H1 (cell line): ENCODE data around the gene TBC1D9. TPM values are rescaled to one million over a fixed set of nuclear protein-coding genes. Genes with fewer than 3 reads are reported as not detected.

Source experiments
- CTCF ChIA-PET: fragments of 300-600 bp; sonication (Branson Sonifier 250); formaldehyde crosslinking; loops from one replicate; lab custom pipeline; 2021; ENCODE audit not compliant: partially characterized antibody; lab: Charles Lee
- POLR2A ChIA-PET: fragments of 300-600 bp; sonication (Branson Sonifier 250); formaldehyde crosslinking; loops from one replicate; lab custom pipeline; 2021; ENCODE audit warnings: inconsistent platforms; ENCODE audit not compliant: partially characterized antibody; lab: Charles Lee
- DNase-seq, 2 experiments: peaks; one replicate each; pipeline versions ENCODE4 v3.0.0 to v3.0.0-alpha.2; 2010 to 2022; ENCODE audit warnings: low spot score in 2 of 2, low read depth in 1 of 2, mixed read lengths in 1 of 2
- FAIRE-seq: peaks from 2 replicates; lab custom pipeline; 2011; peaks lifted over from hg19 to GRCh38; lab: Jason Lieb, UNC
- H2AFZ ChIP-seq: 2 replicates; pipeline ENCODE4 v1.8.1; 2012; ENCODE audit warnings: low read length, inconsistent platforms
- H2AK5ac ChIP-seq: 2 replicates; pipeline ENCODE4 v1.6.1; 2013; ENCODE audit warnings: low read depth, low read length
- H2BK120ac ChIP-seq: replicated peaks from 2 replicates; pipeline ENCODE3; 2013; ENCODE audit warnings: low read depth, low read length, inconsistent platforms
- H2BK12ac ChIP-seq: 2 replicates; pipeline ENCODE4 v1.6.1; 2013; ENCODE audit warnings: low read depth, low read length
- H2BK15ac ChIP-seq: 2 replicates; pipeline ENCODE4 v1.6.1; 2013; ENCODE audit warnings: low read length
- H2BK20ac ChIP-seq: 2 replicates; pipeline ENCODE4 v1.6.1; 2013; ENCODE audit warnings: low read length
- H2BK5ac ChIP-seq: 2 replicates; pipeline ENCODE4 v1.6.1; 2013; ENCODE audit warnings: low read depth, low read length
- H3K14ac ChIP-seq: 2 replicates; pipeline ENCODE4 v1.6.1; 2013; ENCODE audit warnings: inconsistent platforms; ENCODE audit not compliant: insufficient read length
- H3K18ac ChIP-seq: 2 replicates; pipeline ENCODE4 v1.6.1; 2013; ENCODE audit warnings: low read length; ENCODE audit errors: extremely low read depth
- H3K23ac ChIP-seq: 2 replicates; pipeline ENCODE4 v1.6.1; 2013; ENCODE audit warnings: inconsistent platforms; ENCODE audit not compliant: insufficient read length
- H3K23me2 ChIP-seq: 2 replicates; pipeline ENCODE4 v1.6.1; 2013; ENCODE audit warnings: low read depth, low read length
- H3K27ac ChIP-seq: 2 replicates; pipeline ENCODE4 v1.6.1; 2011; ENCODE audit warnings: low read depth, low read length, inconsistent platforms
- H3K27me3 ChIP-seq, 4 experiments: replicated peaks in 1 of 4; 1 replicate in 1 of 4; 2 replicates in 3 of 4; pipeline versions ENCODE4 v1.6.1 to v1.8.1; 2011 to 2013; ENCODE audit warnings: low read length in 3 of 4, mild to moderate bottlenecking in 3 of 4, inconsistent platforms in 2 of 4, mixed read lengths in 2 of 4, moderate library complexity in 1 of 4; ENCODE audit not compliant: control insufficient read depth in 3 of 4, insufficient read depth in 3 of 4; ENCODE audit errors: extremely low read depth in 1 of 4
- H3K36me3 ChIP-seq, 4 experiments: 2 replicates each; pipeline versions ENCODE4 v1.6.1 to v1.8.1; 2011 to 2013; ENCODE audit warnings: mild to moderate bottlenecking in 4 of 4, low read length in 3 of 4, moderate library complexity in 2 of 4, control low read depth in 1 of 4, inconsistent platforms in 1 of 4; ENCODE audit not compliant: insufficient read depth in 4 of 4, control insufficient read depth in 2 of 4
- H3K4ac ChIP-seq: replicated peaks from 2 replicates; pipeline ENCODE3; 2013; ENCODE audit warnings: low read length, low read depth, mixed read lengths, inconsistent platforms; ENCODE audit not compliant: insufficient read length
- H3K4me1 ChIP-seq, 4 experiments: replicated peaks in 1 of 4; 1 replicate in 1 of 4; 2 replicates in 3 of 4; pipeline versions ENCODE4 v1.6.1 to v1.8.1; 2011 to 2013; ENCODE audit warnings: low read length in 3 of 4, inconsistent platforms in 2 of 4, mixed read lengths in 1 of 4; ENCODE audit not compliant: insufficient read depth in 4 of 4, control insufficient read depth in 3 of 4
- H3K4me2 ChIP-seq, 2 experiments: 2 replicates each; pipeline versions ENCODE4 v1.6.1 to v1.8.1; 2011 to 2013; ENCODE audit warnings: low read depth in 2 of 2, low read length in 2 of 2, control low read depth in 1 of 2, inconsistent platforms in 1 of 2, mild to moderate bottlenecking in 1 of 2; ENCODE audit not compliant: insufficient read depth in 1 of 2
- H3K4me3 ChIP-seq, 4 experiments: fragments of 200-600, 300-600 bp in 1 of 4; sonication (generic), shearing (Covaris generic), sonication (Bioruptor Twin) in 1 of 4; 2 replicates each; pipeline versions ENCODE4 v1.5.1 to v1.8.1; 2011 to 2016; ENCODE audit warnings: low read length in 4 of 4, low read depth in 3 of 4, control low read depth in 2 of 4, inconsistent platforms in 2 of 4, mild to moderate bottlenecking in 2 of 4, mixed read lengths in 1 of 4, moderate library complexity in 1 of 4; ENCODE audit not compliant: insufficient read depth in 2 of 4; ENCODE audit errors: extremely low read depth in 1 of 4
- H3K56ac ChIP-seq: replicated peaks from 2 replicates; pipeline ENCODE3; 2013; ENCODE audit warnings: low read depth, mild to moderate bottlenecking, mixed read lengths, low read length, inconsistent platforms; ENCODE audit not compliant: insufficient read length
- H3K79me1 ChIP-seq: 2 replicates; pipeline ENCODE4 v1.6.1; 2013; ENCODE audit warnings: low read depth, low read length, control low read depth
- H3K79me2 ChIP-seq, 2 experiments: 2 replicates each; pipeline versions ENCODE4 v1.6.1 to v1.8.1; 2012 to 2013; ENCODE audit warnings: low read length in 2 of 2, mild to moderate bottlenecking in 2 of 2, inconsistent platforms in 1 of 2; ENCODE audit not compliant: insufficient read depth in 2 of 2, control insufficient read depth in 1 of 2
- H3K9ac ChIP-seq, 4 experiments: replicated peaks in 1 of 4; 1 replicate in 1 of 4; 2 replicates in 3 of 4; pipeline versions ENCODE4 v1.6.1 to v1.8.1; 2011 to 2013; ENCODE audit warnings: low read depth in 3 of 4, low read length in 3 of 4, control low read depth in 2 of 4, mild to moderate bottlenecking in 2 of 4, moderate library complexity in 2 of 4, inconsistent platforms in 1 of 4; ENCODE audit errors: extremely low read depth in 1 of 4
- H3K9me3 ChIP-seq, 2 experiments: 2 replicates each; pipeline versions ENCODE4 v1.6.1 to v1.8.1; 2012 to 2013; ENCODE audit warnings: mild to moderate bottlenecking in 2 of 2, moderate library complexity in 2 of 2, control low read depth in 1 of 2, inconsistent platforms in 1 of 2, low read depth in 1 of 2, low read length in 1 of 2, mixed read lengths in 1 of 2; ENCODE audit not compliant: insufficient read depth in 2 of 2
- H4K20me1 ChIP-seq, 2 experiments: replicated peaks in 1 of 2; 2 replicates each; pipeline versions ENCODE3 to v1.8.1; 2011 to 2013; ENCODE audit warnings: inconsistent platforms in 2 of 2, low read length in 2 of 2, mild to moderate bottlenecking in 1 of 2; ENCODE audit not compliant: insufficient read depth in 2 of 2, control insufficient read depth in 1 of 2
- H4K5ac ChIP-seq: 2 replicates; pipeline ENCODE4 v1.6.1; 2013; ENCODE audit warnings: low read length, low read depth, mixed read lengths, inconsistent platforms; ENCODE audit not compliant: insufficient read length
- H4K8ac ChIP-seq: 2 replicates; pipeline ENCODE4 v1.8.0; 2013; ENCODE audit warnings: mild to moderate bottlenecking, moderate library complexity, low read length, inconsistent platforms; ENCODE audit not compliant: insufficient read depth; ENCODE audit errors: extremely low read depth
- H4K91ac ChIP-seq: replicated peaks from 2 replicates; pipeline ENCODE3; 2013; ENCODE audit warnings: low read length, mixed read lengths, inconsistent platforms; ENCODE audit not compliant: insufficient read length
- GABPA ChIP-seq: IDR thresholded peaks from 2 replicates; pipeline ENCODE4 v1.6.1; 2011; ENCODE audit warnings: mild to moderate bottlenecking, low read length, moderate library complexity, borderline replicate concordance; ENCODE audit not compliant: insufficient read depth
- SP4 ChIP-seq: IDR thresholded peaks from 2 replicates; pipeline ENCODE4 v1.6.1; 2012; ENCODE audit warnings: low read length, inconsistent platforms
- WGBS, 2 experiments: shearing (Covaris generic) in 1 of 2; methylation state at CpG; one replicate each; pipeline versions ENCODE4 v1.1.6 to v1.1.7; 2013 to 2015; ENCODE audit warnings: low lambda C conversion rate in 2 of 2, mixed read lengths in 2 of 2, inconsistent platforms in 1 of 2, low coverage in 1 of 2, missing lambda C conversion rate in 1 of 2; ENCODE audit not compliant: insufficient replicate concordance in 2 of 2, insufficient coverage in 1 of 2, insufficient read length in 1 of 2; ENCODE audit errors: extremely low coverage in 1 of 2, missing lambda C conversion rate in 1 of 2; 5-methylcytosine and 5-hydroxymethylcytosine counted together
- polyA plus RNA-seq, 7 experiments: library from polyadenylated mRNA; depleted of rRNA in 3 of 7; stranded (reverse) in 5 of 7; unstranded in 2 of 7; fragments of >200 nt in 5 of 7; fragments of 200-250 nt in 2 of 7; gene quantifications; 1 replicate in 5 of 7; 2 replicates in 1 of 7; 4 replicates in 1 of 7; pipeline versions ENCODE4 v1.2.1 to v1.2.3, GENCODE V29; 2011 to 2013; ENCODE audit warnings: missing spikeins in 2 of 7, mixed read lengths in 2 of 7
- total RNA-seq: library from RNA; stranded (reverse); fragmentation: NEBNext Ultra II Directional; extraction: Animal tissue kit (Norgen Biotek cat#: 25700); gene quantifications from 2 replicates; pipeline ENCODE4 v1.2.1, GENCODE V29; 2021

TBC1D9 gene
- total and polyA plus RNA-seq, 2 of the 8 experiments (the other 6 are each of a cell fraction or from before 2014, with no cell fraction given): 0.94 to 1.0 TPM

- Histone ChIP-seq H3K27me3 (no peaks in the 10 kb centered on the region), H3K23me2 (no peaks in the 10 kb centered on the region; the same call in 1 of the 2 replicates), H2AK5ac (no peak overlapping the region), H4K8ac (no peak overlapping the region; the same call in 1 of the 2 replicates), H3K4me3 (no peak overlapping the region), H2BK15ac (no peak overlapping the region), H3K9me3 (peaks cover 6 to 8% of the 10 kb centered on the region in 2 experiments), H4K91ac (no peak overlapping the region), H2BK120ac (no peak overlapping the region), H3K79me1 (no peaks in the 10 kb centered on the region), H3K18ac (no peak overlapping the region), H3K14ac (no peak overlapping the region), H3K27ac (no peak overlapping the region), H4K20me1 (no peaks in the 10 kb centered on the region), H3K4ac (no peak overlapping the region), H3K9ac (no peak overlapping the region), H4K5ac (no peak overlapping the region), H3K36me3 (no peaks in the 10 kb centered on the region), H3K4me1 (no peaks in the 10 kb centered on the region; a peak in 1 of 7 replicates), H2BK5ac (no peak overlapping the region), H2BK12ac (no peak overlapping the region), H3K56ac (no peak overlapping the region), H3K23ac (no peak overlapping the region), H3K79me2 (no peaks in the 10 kb centered on the region), H2BK20ac (no peak overlapping the region), H2AFZ (no peak overlapping the region), H3K4me2 (no peak overlapping the region)
- TF ChIP-seq SP4 (no peak), GABPA (no peak)
- CTCF ChIA-PET: no interaction called here
- 97% methylated on average over 2 of the region's 2 CpGs; no CpG with 5 or more reads in 1 of the 2 experiments for WGBS, 2 experiments
- no peak for FAIRE-seq
- DNase-seq: no peak
- POLR2A ChIA-PET: no interaction called here
These were observed 49.9 kb downstream of the TBC1D9 start for GRCh38 chr4:140706276-140706625.
